Measurements from ENCODE around the gene ACO1.

The ACO1 gene

DNA sequence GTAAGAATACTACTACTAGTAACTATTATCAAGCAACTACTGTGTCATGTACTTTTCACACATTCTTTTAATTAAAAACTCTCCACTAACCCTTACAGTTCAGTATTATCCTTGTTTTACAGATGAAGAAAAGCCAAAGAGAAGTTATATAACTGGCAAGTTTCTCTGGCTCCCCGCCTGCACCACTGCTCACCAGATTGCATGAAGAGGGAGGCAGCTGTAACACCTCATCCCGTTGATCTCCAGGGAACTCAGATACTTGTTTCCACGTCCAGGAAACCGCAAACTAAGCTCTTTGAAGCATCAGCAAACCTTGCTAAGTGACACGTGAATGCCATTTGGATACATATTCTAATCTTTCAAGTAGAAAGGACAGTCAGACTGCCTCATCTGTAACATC is 71.3 kb downstream of the ACO1 start:
- Histone ChIP-seq H3K27me3 (replicated peaks) (no peaks in the 10 kb centered on the region), H3K36me3 (replicated peaks) (peaks cover 44% of the 10 kb centered on the region), H3K27ac (no peak overlapping the region), H3K4me3 (ENCODE audit: low read depth, low read length) (no peak overlapping the region)
- no peak for DNase-seq
- TF ChIP-seq, protein P1, sequence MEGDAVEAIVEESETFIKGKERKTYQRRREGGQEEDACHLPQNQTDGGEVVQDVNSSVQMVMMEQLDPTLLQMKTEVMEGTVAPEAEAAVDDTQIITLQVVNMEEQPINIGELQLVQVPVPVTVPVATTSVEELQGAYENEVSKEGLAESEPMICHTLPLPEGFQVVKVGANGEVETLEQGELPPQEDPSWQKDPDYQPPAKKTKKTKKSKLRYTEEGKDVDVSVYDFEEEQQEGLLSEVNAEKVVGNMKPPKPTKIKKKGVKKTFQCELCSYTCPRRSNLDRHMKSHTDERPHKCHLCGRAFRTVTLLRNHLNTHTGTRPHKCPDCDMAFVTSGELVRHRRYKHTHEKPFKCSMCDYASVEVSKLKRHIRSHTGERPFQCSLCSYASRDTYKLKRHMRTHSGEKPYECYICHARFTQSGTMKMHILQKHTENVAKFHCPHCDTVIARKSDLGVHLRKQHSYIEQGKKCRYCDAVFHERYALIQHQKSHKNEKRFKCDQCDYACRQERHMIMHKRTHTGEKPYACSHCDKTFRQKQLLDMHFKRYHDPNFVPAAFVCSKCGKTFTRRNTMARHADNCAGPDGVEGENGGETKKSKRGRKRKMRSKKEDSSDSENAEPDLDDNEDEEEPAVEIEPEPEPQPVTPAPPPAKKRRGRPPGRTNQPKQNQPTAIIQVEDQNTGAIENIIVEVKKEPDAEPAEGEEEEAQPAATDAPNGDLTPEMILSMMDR (IDR thresholded peaks at IDR 0.05; ENCODE audit: low read depth, low read length, missing control alignments): no peak
- in situ Hi-C loops (cut with HindIII; ENCODE audit: low pct_ligation_motif_present, low sequenced_read_pairs): no loop called here

DNA sequence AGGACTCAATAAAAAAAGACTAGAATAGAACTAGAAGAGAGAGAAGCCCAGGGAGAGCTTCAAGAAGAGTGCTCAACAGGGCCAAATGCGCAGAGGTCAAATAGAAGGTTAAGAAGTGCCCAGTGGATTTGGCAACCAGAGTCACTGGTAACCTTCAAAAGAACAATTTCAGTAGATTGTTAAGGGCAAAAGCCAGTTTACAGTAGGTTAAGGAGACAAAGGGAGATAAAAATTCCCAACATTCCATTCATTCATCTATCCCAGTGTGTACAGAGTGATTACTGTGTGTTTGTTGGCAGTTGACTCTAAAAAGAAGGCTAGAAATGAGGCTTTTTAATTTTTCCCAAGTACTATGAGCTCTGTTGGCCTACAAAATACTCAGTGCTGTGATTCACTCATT is 72.1 kb downstream of the ACO1 start:
- no peak overlapping the region for H3K4me3 ChIP-seq (ENCODE audit: low read depth, low read length)
- H3K27ac ChIP-seq: no peak overlapping the region
- TF ChIP-seq, protein P1 (IDR thresholded peaks at IDR 0.05; ENCODE audit: low read depth, low read length, missing control alignments): no peak
- in situ Hi-C loops (cut with HindIII; ENCODE audit: low pct_ligation_motif_present, low sequenced_read_pairs): no loop called here
- H3K27me3 ChIP-seq (replicated peaks): no peaks in the 10 kb centered on the region
- DNase-seq: no peak
- H3K36me3 ChIP-seq (replicated peaks): peaks cover 41% of the 10 kb centered on the region

DNA sequence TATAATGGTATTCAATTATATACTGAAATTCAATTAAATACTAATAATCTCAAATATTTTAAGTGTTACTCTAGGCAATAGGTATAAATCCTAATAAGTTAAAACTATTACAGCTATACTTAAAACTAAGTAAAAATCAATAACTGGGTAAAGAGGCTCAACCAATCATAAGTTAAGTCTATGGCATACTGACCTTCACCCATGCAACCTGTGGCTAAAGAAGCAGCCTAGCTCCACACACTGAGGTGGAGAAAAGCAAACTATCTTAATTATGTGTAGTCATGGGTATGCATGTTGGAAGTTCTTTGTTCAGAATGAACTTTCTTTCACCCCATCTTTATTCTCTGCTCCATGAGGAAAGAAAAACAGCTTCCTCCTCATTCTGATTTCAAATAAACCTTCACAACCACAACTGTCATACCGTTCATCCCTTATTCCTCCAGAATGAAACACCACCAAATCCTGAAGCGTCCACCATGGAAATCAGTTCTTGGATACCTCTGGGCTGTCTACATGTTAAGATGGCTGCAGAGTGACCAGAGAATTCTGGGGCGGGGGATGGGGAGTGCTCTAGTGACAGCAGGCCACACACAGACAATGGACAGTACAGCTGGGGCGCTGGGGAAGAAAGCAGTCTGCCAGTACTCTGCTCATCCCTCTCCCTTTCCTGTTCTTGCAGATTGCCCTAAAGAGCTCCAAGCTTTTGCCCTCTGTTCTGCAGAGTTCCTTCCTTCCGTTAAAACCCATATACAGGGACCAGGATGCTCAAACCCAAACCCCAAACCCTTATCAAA is 79.3 kb downstream of the ACO1 start:
- DNase-seq: no peak
- H3K27me3 ChIP-seq (replicated peaks): no peaks in the 10 kb centered on the region
- TF ChIP-seq, protein P1 (IDR thresholded peaks at IDR 0.05; ENCODE audit: low read depth, low read length, missing control alignments): no peak
- H3K27ac ChIP-seq: no peak overlapping the region
- H3K4me3 ChIP-seq (ENCODE audit: low read depth, low read length): no peak overlapping the region
- peaks cover 47% of the 10 kb centered on the region for H3K36me3 ChIP-seq (replicated peaks)
- in situ Hi-C loops (cut with HindIII; ENCODE audit: low pct_ligation_motif_present, low sequenced_read_pairs): no loop called here

DNA sequence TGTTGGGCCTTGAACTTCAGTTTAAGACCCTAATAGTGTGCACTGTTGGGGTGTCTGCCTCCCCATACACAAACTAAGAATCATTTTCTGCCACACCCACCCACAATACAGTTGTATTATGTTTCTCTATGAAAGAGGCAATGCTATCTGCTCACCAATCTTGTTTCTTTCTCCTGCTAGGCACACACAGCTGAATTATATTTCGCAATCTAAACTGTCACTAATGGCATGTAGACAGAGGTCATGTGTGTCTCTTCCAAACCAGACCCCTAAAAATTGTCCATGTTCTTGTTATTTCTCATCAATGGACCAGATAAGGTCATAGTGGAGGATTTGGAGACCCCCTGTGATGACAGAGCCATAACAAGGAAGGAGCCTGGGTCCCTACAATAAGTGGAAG is 84.3 kb downstream of the ACO1 start:
- Histone ChIP-seq H3K4me3 (ENCODE audit: low read depth, low read length) (no peak overlapping the region), H3K27ac (no peak overlapping the region), H3K27me3 (replicated peaks) (no peaks in the 10 kb centered on the region), H3K36me3 (replicated peaks) (peaks cover 56% of the 10 kb centered on the region)
- in situ Hi-C loops (cut with HindIII; ENCODE audit: low pct_ligation_motif_present, low sequenced_read_pairs): no loop called here
- DNase-seq: no peak
- TF ChIP-seq, protein P1 (IDR thresholded peaks at IDR 0.05; ENCODE audit: low read depth, low read length, missing control alignments): no peak

DNA sequence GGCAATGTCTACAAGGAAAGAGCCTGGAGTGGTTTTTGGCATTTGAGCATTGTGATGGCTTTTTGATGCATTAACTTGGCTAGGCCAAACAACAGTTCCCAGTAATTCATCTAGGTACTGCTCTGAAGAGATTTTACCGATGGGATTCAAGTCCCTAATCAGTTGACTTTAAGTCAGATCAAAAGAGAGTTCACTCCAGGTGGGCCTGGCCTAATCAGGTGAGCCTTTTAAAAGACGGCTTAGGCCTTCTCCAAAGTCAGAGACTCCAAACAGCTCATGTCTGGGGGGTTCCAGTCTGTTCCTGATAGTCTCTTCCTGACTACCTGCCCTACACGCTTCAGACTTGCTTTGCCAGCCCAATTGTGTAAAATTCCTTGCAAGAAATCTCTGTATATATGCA is 87.9 kb downstream of the ACO1 start:
- TF ChIP-seq, protein P1 (IDR thresholded peaks at IDR 0.05; ENCODE audit: low read depth, low read length, missing control alignments): no peak
- Histone ChIP-seq H3K36me3 (replicated peaks) (peaks cover 59% of the 10 kb centered on the region), H3K4me3 (ENCODE audit: low read depth, low read length) (no peak overlapping the region), H3K27me3 (replicated peaks) (no peaks in the 10 kb centered on the region), H3K27ac (no peak overlapping the region)
- in situ Hi-C loops (cut with HindIII; ENCODE audit: low pct_ligation_motif_present, low sequenced_read_pairs): no loop called here
- no peak for DNase-seq

DNA sequence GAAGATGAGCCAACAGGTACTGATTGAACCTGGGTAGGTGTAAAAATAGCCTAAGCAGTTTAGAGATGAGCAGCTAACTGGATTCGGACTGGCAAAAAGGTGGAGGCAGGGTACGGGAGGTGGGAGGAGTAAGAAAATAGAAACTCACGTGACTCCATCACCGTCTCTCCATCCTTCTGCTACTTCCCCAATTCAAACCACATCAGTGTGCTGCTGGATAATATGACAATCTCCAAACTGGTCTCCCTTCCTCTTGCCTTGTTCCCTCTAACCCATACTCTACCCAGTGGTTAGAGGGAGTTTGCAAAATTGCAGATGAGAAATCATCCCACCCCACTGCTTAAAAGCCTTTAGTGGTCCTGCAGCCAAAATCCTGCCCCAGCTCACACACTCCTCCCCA is 98.9 kb downstream of the ACO1 start:
- H3K27ac ChIP-seq: no peak overlapping the region
- H3K36me3 ChIP-seq (replicated peaks): peaks cover 57% of the 10 kb centered on the region
- in situ Hi-C loops (cut with HindIII; ENCODE audit: low pct_ligation_motif_present, low sequenced_read_pairs): no loop called here
- H3K27me3 ChIP-seq (replicated peaks): no peaks in the 10 kb centered on the region
- TF ChIP-seq, protein P1 (IDR thresholded peaks at IDR 0.05; ENCODE audit: low read depth, low read length, missing control alignments): no peak
- H3K4me3 ChIP-seq (ENCODE audit: low read depth, low read length): no peak overlapping the region
- DNase-seq: no peak
